Thyroid gland (tissue), 4 donors: ENCODE measurements around the gene PLA2G4D.

Experiments used
- POLR2A ChIP-seq, 2 donors: fragments of 450-650 bp; IDR thresholded peaks; one replicate each; pipeline ENCODE4 v1.6.1; 2017; ENCODE audit warnings: antibody characterized with exemption in 2 of 2, mild to moderate bottlenecking in 2 of 2, moderate library complexity in 1 of 2
- TF ChIP-seq, protein P1 (sequence below), 6 experiments: fragments of 200-600 bp in 3 of 6; fragments of 450-650 bp in 3 of 6; sonication (generic) in 3 of 6; IDR thresholded peaks; one replicate each; pipeline ENCODE4 v1.5.1; 2016 to 2019; ENCODE audit warnings: antibody characterized with exemption in 6 of 6, mild to moderate bottlenecking in 2 of 6, inconsistent platforms in 1 of 6, moderate library complexity in 1 of 6

GRCh38 chr15:42073418-42073817 lies 20.9 kb downstream of the PLA2G4D start:
- TF ChIP-seq, protein P1, sequence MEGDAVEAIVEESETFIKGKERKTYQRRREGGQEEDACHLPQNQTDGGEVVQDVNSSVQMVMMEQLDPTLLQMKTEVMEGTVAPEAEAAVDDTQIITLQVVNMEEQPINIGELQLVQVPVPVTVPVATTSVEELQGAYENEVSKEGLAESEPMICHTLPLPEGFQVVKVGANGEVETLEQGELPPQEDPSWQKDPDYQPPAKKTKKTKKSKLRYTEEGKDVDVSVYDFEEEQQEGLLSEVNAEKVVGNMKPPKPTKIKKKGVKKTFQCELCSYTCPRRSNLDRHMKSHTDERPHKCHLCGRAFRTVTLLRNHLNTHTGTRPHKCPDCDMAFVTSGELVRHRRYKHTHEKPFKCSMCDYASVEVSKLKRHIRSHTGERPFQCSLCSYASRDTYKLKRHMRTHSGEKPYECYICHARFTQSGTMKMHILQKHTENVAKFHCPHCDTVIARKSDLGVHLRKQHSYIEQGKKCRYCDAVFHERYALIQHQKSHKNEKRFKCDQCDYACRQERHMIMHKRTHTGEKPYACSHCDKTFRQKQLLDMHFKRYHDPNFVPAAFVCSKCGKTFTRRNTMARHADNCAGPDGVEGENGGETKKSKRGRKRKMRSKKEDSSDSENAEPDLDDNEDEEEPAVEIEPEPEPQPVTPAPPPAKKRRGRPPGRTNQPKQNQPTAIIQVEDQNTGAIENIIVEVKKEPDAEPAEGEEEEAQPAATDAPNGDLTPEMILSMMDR (IDR thresholded peaks at IDR 0.05) = no peak
- no peak for TF ChIP-seq POLR2A (IDR thresholded peaks at IDR 0.05)
